Right renal pelvis (tissue), 4 donors: ENCODE results near the gene NAALAD2. TPM values are rescaled to one million over a fixed set of nuclear protein-coding genes. Genes with fewer than 3 reads are reported as not detected.
"Not testable (repeated sequence)": the region's sequence is repeated elsewhere in the genome, so short reads cannot be mapped to it uniquely, and the experiment has no call there.

Experiments
- DNase-seq, 4 donors: peaks; one replicate each; pipeline ENCODE4 v3.0.0-alpha.2; 2013; ENCODE audit warnings: low read depth in 4 of 4, low spot score in 3 of 4, missing footprints in 1 of 4
- polyA plus RNA-seq, 4 donors: library from polyadenylated mRNA; unstranded; fragments of 120-200 nt; gene quantifications; one replicate each; pipeline ENCODE4 v1.2.1, GENCODE V29; 2013; ENCODE audit not compliant: insufficient read length in 4 of 4

The NAALAD2 gene
- polyA plus RNA-seq, 4 donors: 18.5 to 30.0 (median 26.5) TPM

- DNase-seq: no peak
These were observed 54.5 kb downstream of the NAALAD2 start for GRCh38 chr11:90189011-90189410.

GRCh38 chr11:90192869-90193582, 58.6 kb downstream of the NAALAD2 start:
- DNase-seq: no peak

GRCh38 chr11:90197377-90197776, 62.9 kb downstream of the NAALAD2 start:
- no peak for DNase-seq

GRCh38 chr11:90202342-90202741, 67.9 kb downstream of the NAALAD2 start:
- DNase-seq: no peak

DNA sequence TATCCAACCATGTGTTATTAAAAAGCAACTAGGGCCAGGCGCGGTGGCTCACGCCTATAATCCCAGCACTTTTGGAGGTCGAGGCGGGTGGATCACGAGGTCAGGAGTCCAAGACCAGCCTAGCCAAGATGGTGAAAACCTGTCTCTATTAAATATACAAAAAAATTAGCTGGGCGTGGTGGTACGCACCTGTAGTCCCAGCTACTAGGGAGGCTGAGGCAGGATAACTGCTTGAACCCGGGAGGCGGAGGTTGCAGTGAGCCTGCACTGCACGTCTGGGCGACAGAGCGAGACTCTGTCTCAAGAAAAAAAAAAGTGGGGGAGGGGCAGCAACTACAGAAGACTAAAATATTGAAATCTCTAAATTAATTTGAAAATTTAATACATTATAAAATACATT, 69.9 kb downstream of the NAALAD2 start:
- no peak for DNase-seq

- peak in 3 of 4 donors; percentile 10 to 32 (median 25) for DNase-seq
These were observed 70.6 kb downstream of the NAALAD2 start for GRCh38 chr11:90204832-90205646.

DNA sequence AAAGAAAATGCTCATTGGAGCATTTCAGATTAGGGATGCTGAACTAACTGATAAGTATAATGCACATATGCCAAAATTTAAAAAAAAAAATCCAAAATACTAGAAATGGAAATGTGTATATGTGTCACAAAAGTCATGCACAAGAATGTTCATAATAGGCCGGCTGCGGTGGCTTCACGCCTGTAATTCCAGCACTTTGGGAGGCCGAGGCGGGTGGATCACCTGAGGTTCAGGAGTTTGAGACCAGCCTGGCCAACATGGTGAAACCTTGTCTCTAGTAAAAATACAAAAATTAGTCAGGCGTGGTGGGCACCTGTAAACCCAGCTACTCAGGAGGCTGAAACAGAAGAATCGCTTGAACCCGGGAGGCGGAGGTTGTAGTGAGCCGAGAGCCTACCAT, 73.5 kb downstream of the NAALAD2 start:
- DNase-seq: not testable (repeated sequence)

- no peak for DNase-seq
These were observed 74.4 kb downstream of the NAALAD2 start for GRCh38 chr11:90208857-90209256.

DNA sequence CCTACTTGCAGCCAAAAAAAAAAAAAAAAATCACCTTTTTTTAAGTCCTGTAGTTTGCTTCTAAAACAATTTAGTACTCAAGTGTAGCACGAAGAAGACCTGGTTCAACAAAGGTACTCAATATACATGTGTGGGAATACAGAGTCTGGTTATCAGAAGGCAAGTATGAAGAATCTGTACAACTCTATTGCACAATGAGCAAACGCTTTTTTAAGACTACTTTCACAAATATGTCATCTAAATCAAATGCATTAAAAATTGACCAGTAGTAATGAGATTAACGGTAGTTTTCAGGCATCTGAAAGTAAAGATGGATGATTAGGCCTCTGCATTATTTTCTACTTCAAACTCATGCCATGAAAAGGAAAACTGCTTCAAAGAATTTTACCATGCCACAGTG, 78.9 kb downstream of the NAALAD2 start:
- DNase-seq: no peak

- DNase-seq: no peak
These were observed 82.1 kb downstream of the NAALAD2 start for GRCh38 chr11:90216611-90217010.

DNA sequence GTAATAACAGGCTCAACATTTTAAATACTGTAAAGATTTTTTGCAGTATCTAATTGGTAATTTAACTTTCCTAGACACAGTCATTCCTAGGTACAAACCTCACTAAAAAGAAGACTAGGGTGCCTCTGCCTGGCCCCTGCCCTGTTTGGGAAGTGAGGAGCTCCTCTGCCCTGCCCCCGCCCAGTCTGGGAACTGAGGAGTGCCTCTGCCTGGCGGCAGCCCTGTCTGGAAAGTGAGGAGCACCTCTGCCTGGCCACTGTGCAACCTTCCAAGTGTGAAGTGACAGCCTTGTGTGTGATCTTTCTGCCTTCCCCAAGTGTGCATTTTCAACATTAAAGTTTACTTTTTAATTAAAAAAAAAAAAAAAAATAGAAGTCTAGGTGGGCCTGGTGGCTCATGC, 84.1 kb downstream of the NAALAD2 start:
- DNase-seq: no peak

DNA sequence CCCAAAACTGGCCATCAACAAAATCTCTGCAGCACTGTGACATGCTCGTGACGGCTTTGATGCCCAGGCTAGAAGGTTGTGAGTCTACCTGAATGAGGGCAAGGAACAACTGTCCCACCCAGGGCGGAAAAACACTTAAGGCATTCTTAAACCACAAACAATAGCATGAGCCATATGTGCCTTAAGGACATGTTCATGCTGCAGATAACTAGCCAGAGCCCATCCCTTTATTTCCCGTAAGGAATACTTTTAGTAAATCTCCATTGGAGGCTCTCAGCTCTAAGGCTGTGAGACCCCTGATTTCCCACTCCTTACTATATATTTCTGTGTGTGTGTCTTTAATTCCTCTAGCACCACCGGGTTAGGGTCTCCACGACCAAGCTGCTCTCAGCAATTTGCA, 85.0 kb downstream of the NAALAD2 start:
- DNase-seq: no peak

GRCh38 chr11:90220391-90220790, 85.9 kb downstream of the NAALAD2 start:
- no peak for DNase-seq

DNA sequence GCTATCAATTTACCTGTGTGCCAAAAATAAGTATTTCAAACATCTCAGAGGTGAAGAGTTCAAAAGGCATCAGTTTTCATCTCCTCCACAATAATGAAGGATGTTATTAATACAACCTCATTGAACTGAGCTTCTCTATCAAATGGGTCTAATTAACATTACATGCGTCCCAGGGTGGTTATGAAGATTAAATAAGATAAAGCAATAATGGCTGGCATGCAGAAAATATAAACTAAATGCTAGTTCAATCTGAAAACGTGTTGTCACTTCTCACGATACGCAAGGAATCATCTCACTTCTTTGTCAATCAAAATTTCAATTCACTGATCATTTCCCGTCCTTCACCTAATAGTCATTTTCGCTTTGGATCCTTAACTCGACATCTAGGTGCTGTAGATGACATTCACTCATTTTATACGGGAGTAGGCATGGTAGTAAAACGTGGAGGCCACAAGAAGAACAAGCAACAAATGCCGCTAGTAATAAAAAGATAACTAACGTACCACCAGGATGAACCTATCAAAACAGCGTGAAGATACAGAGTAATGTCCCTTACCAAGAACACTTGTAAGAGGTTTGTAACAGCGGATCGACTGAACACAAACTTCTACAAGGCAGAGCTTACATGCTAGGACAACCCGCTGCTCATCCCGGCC, 87.5 kb downstream of the NAALAD2 start:
- DNase-seq: no peak

DNA sequence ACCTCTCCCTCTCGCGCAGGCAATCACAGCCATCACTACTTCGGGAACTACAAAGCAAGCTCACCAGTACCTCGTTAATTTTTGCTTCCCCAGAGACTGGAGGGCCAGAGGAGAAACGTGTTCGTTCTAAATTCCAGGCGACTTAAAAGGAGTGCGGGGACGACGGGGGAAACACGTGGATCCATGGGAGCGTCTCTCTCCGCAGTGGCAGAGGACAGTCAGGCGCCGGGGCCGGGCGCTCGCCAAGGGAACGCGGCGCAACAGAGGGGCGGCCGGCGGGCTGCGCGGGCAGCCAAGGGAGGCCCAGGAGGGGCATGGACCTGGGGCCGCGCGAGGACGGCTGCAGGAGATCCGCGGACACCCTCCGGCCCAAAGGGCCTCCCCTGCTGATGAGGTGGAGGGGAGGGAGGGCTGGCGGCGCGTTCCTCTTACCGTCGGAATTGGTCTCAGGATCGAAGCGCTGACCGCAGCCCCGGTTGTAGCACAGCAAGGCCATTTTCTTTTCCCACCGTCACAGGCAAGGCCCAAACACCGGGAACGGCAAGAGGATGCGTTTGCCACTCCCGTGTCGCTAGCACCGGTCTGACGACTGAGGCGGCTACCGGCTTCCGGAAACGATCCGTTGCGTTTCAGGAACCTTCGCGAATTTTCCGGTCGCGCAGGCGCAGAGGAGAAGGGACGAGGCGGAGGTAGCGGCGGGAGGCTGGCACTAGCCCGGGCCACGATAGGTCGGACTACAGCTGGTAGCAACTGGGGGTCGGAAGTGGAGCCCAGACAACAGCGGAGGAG, 88.2 kb downstream of the NAALAD2 start, which contains the start of gene CHORDC1:
TSS of gene CHORDC1 (minus strand) at position 591 of the 789 bp plus-strand sequence. CDS start at position 496, 95 bp downstream.
- DNase-seq: peak; percentile 77 to 86 (median 78)

GRCh38 chr11:90223248-90223585, 88.8 kb downstream of the NAALAD2 start:
- no peak for DNase-seq

- no peak for DNase-seq
These were observed 93.6 kb downstream of the NAALAD2 start for GRCh38 chr11:90228056-90228455.

DNA sequence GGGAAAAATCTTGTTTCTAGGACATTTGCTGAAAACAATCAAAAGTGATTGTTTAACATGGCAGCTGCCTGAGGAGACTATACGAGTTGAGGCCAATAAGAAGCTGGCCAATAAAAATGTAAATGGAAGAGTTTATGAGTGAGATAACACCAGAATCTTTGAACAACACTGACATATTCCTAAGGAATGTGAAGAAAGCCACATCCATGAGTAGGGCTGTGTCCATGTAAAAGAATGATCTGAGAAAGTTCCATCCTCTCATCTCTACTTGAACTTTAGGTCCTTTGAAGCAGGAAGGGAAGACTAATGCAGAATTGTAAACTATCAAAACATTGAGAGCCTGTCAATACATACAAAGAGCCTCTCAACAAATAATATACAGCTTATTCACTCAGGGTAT, 95.3 kb downstream of the NAALAD2 start:
- DNase-seq: no peak

GRCh38 chr11:90234977-90235376, 100.5 kb downstream of the NAALAD2 start:
- DNase-seq: no peak

- DNase-seq: no peak
These were observed 101.1 kb downstream of the NAALAD2 start for GRCh38 chr11:90235526-90235925.

GRCh38 chr11:90237004-90237403, 102.5 kb downstream of the NAALAD2 start:
- DNase-seq: no peak
